Thoracic aorta (tissue), 2 donors: ENCODE data around the gene ZNF385D. TPM values are rescaled to one million over a fixed set of nuclear protein-coding genes. Genes with fewer than 3 reads are reported as not detected.
A peak's percentile ranks its signal among the peaks of the same experiment; 100 is the strongest.

Experiments used
- ATAC-seq: fragments of 150-250 bp; one replicate; pipeline ENCODE4 v1.8.0; 2017; ENCODE audit warnings: low read depth; ENCODE audit not compliant: insufficient number of reproducible peaks, low FRiP score
- DNase-seq: peaks from one replicate; pipeline ENCODE4 v3.0.0-alpha.2; 2020; ENCODE audit warnings: low spot score
- H3K27ac ChIP-seq, 2 donors: fragments of 200-600 bp; sonication (generic); 1 replicate in 1 of 2; 2 replicates in 1 of 2; pipeline ENCODE4 v1.5.1; 2016; ENCODE audit warnings: mild to moderate bottlenecking in 2 of 2, moderate library complexity in 2 of 2
- H3K27me3 ChIP-seq: fragments of 200-600 bp; sonication (generic); replicated peaks from 2 replicates; pipeline ENCODE4 v1.6.0; 2016; ENCODE audit warnings: mild to moderate bottlenecking; ENCODE audit not compliant: insufficient read depth
- H3K36me3 ChIP-seq: fragments of 200-600 bp; sonication (generic); one replicate; pipeline ENCODE4 v1.5.1; 2016
- H3K4me1 ChIP-seq, 2 donors: fragments of 200-600 bp; sonication (generic); 1 replicate in 1 of 2; 2 replicates in 1 of 2; pipeline versions ENCODE4 v1.5.1 to v1.6.0; 2016; ENCODE audit warnings: low read depth in 2 of 2, mild to moderate bottlenecking in 1 of 2; ENCODE audit not compliant: control insufficient read depth in 1 of 2
- H3K4me3 ChIP-seq: fragments of 200-600 bp; sonication (generic); 2 replicates; pipeline ENCODE4 v1.5.1; 2016; ENCODE audit warnings: mild to moderate bottlenecking
- H3K9me3 ChIP-seq: fragments of 200-600 bp; sonication (generic); 2 replicates; pipeline ENCODE4 v1.5.1; 2016
- CTCF ChIP-seq: fragments of 200-600 bp; sonication (generic); IDR thresholded peaks from one replicate; pipeline ENCODE4 v1.5.1; 2019; ENCODE audit warnings: antibody characterized with exemption
- total RNA-seq, 2 donors: library from RNA; depleted of rRNA; stranded (reverse); fragments of >200 nt; gene quantifications; one replicate each; pipeline versions ENCODE4 v1.1.0 to v1.2.3, GENCODE V29; 2016

The ZNF385D gene
- total RNA-seq, 2 donors from 2014 or later = 15.8 to 81.3 TPM

DNA sequence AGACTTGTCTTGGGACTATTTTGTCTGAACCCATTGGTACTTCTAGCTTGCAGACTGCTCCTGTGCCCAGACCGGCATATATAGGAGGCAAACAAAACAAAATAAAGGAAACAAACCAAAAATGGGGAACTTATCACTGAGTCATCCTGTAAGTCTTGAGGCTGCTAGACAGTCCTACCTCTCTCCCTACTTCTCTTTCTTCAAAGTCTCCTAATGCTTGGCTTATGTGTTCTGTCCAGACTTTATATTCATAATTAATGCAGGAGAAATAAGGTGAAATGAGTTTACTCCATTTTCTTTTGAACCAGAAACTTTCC lies 266.2 kb downstream of the ZNF385D start:
- no peaks in the 10 kb centered on the region for H3K9me3 ChIP-seq
- TF ChIP-seq CTCF = no peak
- no peaks in the 10 kb centered on the region for H3K36me3 ChIP-seq
- H3K27me3 ChIP-seq = no peaks in the 10 kb centered on the region
- H3K4me1 ChIP-seq = peaks cover 0 to 24% of the 10 kb centered on the region in 2 donors
- no peak overlapping the region for H3K4me3 ChIP-seq
- no peak overlapping the region for H3K27ac ChIP-seq
- no peak for ATAC-seq
- no peak for DNase-seq

- peak; percentile 23 for TF ChIP-seq CTCF
- Histone ChIP-seq H3K27ac (no peak overlapping the region), H3K9me3 (no peaks in the 10 kb centered on the region), H3K36me3 (no peaks in the 10 kb centered on the region), H3K27me3 (no peaks in the 10 kb centered on the region), H3K4me3 (no peak overlapping the region), H3K4me1 (peaks cover 0 to 18% of the 10 kb centered on the region in 2 donors)
- ATAC-seq = no peak
- peak; percentile 4 for DNase-seq
These were observed 266.8 kb downstream of the ZNF385D start for GRCh38 chr3:21484057-21484827.

- Histone ChIP-seq H3K9me3 (no peaks in the 10 kb centered on the region), H3K4me1 (peaks cover 6 to 18% of the 10 kb centered on the region in 2 donors), H3K27me3 (no peaks in the 10 kb centered on the region), H3K27ac (no peak overlapping the region), H3K4me3 (no peak overlapping the region), H3K36me3 (no peaks in the 10 kb centered on the region)
- DNase-seq (no peak), ATAC-seq (no peak)
- no peak for TF ChIP-seq CTCF
These were observed 269.0 kb downstream of the ZNF385D start for GRCh38 chr3:21481991-21482390.

DNA sequence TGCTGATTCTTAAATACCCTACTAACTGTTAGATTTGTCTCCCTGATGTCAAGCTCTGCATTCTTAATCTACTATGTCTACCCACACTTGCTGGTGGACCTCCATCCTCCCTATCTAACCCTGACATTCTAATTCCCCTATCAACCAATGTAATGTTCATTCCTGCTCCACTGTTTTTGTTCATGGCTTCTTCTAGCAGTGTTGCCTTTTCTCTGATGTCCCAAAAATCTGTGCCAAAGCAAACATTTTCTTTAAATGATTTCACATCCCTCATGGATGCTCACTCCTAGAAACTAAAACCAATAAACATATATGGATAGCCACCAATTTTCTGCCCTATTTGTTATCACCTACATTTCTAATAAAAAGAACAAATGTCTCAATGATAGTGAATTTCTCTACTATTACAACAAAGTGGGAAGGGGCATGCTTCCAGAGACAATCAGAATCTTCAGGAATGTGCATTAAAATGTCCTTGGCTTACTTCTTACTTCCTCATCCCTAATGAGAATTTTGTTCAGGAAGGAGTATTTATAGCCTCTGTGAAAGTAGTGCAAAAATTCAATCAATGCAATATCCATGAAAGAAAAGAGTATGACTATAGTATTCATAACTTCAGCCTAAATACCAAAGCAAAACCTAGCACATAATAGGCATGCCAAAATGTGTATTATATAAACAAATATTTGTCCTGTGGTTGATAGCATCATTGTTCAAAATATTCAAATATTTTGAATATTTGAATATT lies 273.3 kb downstream of the ZNF385D start:
- no peak for DNase-seq
- no peaks in the 10 kb centered on the region for H3K36me3 ChIP-seq
- TF ChIP-seq CTCF = no peak
- no peak overlapping the region for H3K27ac ChIP-seq
- no peak for ATAC-seq
- H3K4me3 ChIP-seq = no peak overlapping the region
- no peaks in the 10 kb centered on the region for H3K9me3 ChIP-seq
- H3K27me3 ChIP-seq = no peaks in the 10 kb centered on the region
- peaks cover 6 to 13% of the 10 kb centered on the region in 2 donors for H3K4me1 ChIP-seq

GRCh38 chr3:21466476-21466875 lies 284.5 kb downstream of the ZNF385D start:
- Histone ChIP-seq H3K27ac (no peak overlapping the region), H3K4me3 (no peak overlapping the region), H3K9me3 (no peaks in the 10 kb centered on the region), H3K36me3 (no peaks in the 10 kb centered on the region), H3K27me3 (no peaks in the 10 kb centered on the region), H3K4me1 (no peaks in the 10 kb centered on the region)
- TF ChIP-seq CTCF = no peak
- ATAC-seq (no peak), DNase-seq (no peak)
